A673 (cell line): ENCODE measurements around the gene IKZF3. TPM values are rescaled to one million over a fixed set of nuclear protein-coding genes. Genes with fewer than 3 reads are reported as not detected.
A peak's percentile ranks its signal among the peaks of the same experiment; 100 is the strongest.

Source experiments
- BruUV-seq: library from RNA; stranded (reverse); fragments of 400-500 nt; replicated peaks from 2 replicates; lab custom pipeline; 2021; lab: Mats Ljungman, UMichigan
- CTCF ChIA-PET: fragments of 300-600 bp; sonication (Branson Sonifier 250); formaldehyde crosslinking; loops from one replicate; lab custom pipeline; 2022; ENCODE audit warnings: antibody characterized with exemption; lab: Charles Lee
- POLR2A ChIA-PET: fragments of 300-600 bp; sonication (Branson Sonifier 250); formaldehyde crosslinking; loops from one replicate; lab custom pipeline; 2022; ENCODE audit warnings: antibody characterized with exemption; ENCODE audit not compliant: low non-redundant PET; lab: Charles Lee
- DNase-seq: peaks from one replicate; pipeline ENCODE4 v3.0.0-alpha.2; 2015; ENCODE audit warnings: low spot score
- H3K27ac ChIP-seq: fragments of 200-600 bp; sonication (generic); 2 replicates; pipeline ENCODE4 v1.5.1; 2016; ENCODE audit warnings: mixed run types, low read depth, mild to moderate bottlenecking, mixed read lengths, antibody characterized with exemption, low read length; ENCODE audit not compliant: poor library complexity, severe bottlenecking
- H3K27me3 ChIP-seq: fragments of 200-600 bp; sonication (generic); replicated peaks from 2 replicates; pipeline ENCODE4 v1.6.1; 2017; ENCODE audit warnings: mixed run types, low read depth, mild to moderate bottlenecking, mixed read lengths, antibody characterized with exemption, low read length; ENCODE audit not compliant: insufficient read depth, poor library complexity
- H3K36me3 ChIP-seq: fragments of 200-600 bp; sonication (generic); 2 replicates; pipeline ENCODE4 v1.6.1; 2016; ENCODE audit warnings: mixed run types, mild to moderate bottlenecking, mixed read lengths, antibody characterized with exemption, low read length; ENCODE audit not compliant: insufficient read depth, poor library complexity, severe bottlenecking
- H3K4me1 ChIP-seq: fragments of 200-600 bp; sonication (generic); 2 replicates; pipeline ENCODE4 v1.6.1; 2017; ENCODE audit warnings: mixed run types, mild to moderate bottlenecking, mixed read lengths, antibody characterized with exemption, low read length; ENCODE audit not compliant: insufficient read depth, poor library complexity, severe bottlenecking
- H3K4me3 ChIP-seq: fragments of 200-600 bp; sonication (generic); 2 replicates; pipeline ENCODE4 v1.5.1; 2016; ENCODE audit warnings: low read depth, mixed run types, mild to moderate bottlenecking, mixed read lengths, low read length; ENCODE audit not compliant: poor library complexity, severe bottlenecking
- H3K9me3 ChIP-seq: fragments of 200-600 bp; sonication (generic); 2 replicates; pipeline ENCODE4 v1.6.1; 2016; ENCODE audit warnings: mixed run types, low read depth, mild to moderate bottlenecking, mixed read lengths, antibody characterized with exemption, low read length; ENCODE audit not compliant: poor library complexity, severe bottlenecking
- EZH2 ChIP-seq: fragments of 200-600 bp; sonication (generic); IDR thresholded peaks from 2 replicates; pipeline ENCODE4 v1.6.1; 2017; ENCODE audit warnings: borderline replicate concordance, low read depth, mild to moderate bottlenecking, mixed read lengths, antibody characterized with exemption, low read length; ENCODE audit not compliant: poor library complexity, severe bottlenecking
- intact Hi-C: fragments of 100-400 bp; cut with micrococcal nuclease; formaldehyde crosslinking; loops from one replicate; pipeline ENCODE4 v1.10.0; 2022; ENCODE audit not compliant: unreplicated experiment
- total RNA-seq: library from RNA; stranded (reverse); gene quantifications from 2 replicates; pipeline ENCODE4 v1.2.3, GENCODE V29; 2021
- TF ChIP-seq, protein P1 (sequence below): fragments of 300-800, 200-600 bp; sonication (generic); conservative IDR thresholded peaks from 2 replicates; pipeline ENCODE4 v1.5.1; 2017; ENCODE audit warnings: low read depth, mild to moderate bottlenecking, antibody characterized with exemption, low read length, moderate library complexity, mixed read lengths

The IKZF3 gene
- total RNA-seq, 1 experiment from 2014 or later: not detected

DNA sequence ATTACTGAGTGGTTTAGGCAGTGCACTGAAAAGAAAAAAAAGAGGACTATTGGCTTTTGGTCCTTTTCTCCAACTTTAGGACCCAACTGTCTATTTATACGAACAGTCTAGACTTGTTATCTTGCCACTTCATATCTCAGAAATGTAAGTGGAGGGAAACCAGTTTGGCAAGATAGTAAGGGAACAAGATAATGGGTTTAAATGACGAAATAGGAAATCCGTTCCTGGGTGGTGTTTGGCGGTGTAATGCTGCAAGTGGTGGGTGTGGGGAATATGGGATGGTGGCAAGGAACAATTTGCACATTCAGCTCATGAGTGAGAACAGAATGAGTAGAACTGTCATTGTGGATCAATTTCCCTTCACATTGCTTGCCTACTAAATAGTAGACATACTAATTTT lies 81.6 kb downstream of the IKZF3 start:
- TF ChIP-seq EZH2: no peak
- TF ChIP-seq, protein P1, sequence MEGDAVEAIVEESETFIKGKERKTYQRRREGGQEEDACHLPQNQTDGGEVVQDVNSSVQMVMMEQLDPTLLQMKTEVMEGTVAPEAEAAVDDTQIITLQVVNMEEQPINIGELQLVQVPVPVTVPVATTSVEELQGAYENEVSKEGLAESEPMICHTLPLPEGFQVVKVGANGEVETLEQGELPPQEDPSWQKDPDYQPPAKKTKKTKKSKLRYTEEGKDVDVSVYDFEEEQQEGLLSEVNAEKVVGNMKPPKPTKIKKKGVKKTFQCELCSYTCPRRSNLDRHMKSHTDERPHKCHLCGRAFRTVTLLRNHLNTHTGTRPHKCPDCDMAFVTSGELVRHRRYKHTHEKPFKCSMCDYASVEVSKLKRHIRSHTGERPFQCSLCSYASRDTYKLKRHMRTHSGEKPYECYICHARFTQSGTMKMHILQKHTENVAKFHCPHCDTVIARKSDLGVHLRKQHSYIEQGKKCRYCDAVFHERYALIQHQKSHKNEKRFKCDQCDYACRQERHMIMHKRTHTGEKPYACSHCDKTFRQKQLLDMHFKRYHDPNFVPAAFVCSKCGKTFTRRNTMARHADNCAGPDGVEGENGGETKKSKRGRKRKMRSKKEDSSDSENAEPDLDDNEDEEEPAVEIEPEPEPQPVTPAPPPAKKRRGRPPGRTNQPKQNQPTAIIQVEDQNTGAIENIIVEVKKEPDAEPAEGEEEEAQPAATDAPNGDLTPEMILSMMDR: no peak
- Histone ChIP-seq H3K27ac (no peak overlapping the region), H3K36me3 (no peaks in the 10 kb centered on the region), H3K9me3 (no peaks in the 10 kb centered on the region), H3K4me1 (no peaks in the 10 kb centered on the region), H3K4me3 (no peak overlapping the region), H3K27me3 (no peaks in the 10 kb centered on the region)
- ChIA-PET POLR2A (no interaction called here), CTCF (interaction anchor here (0.5 kb wide), 1 partner anchor 179 kb away, joined by 6 read pairs; no protein-coding TSS in a partner anchor)
- intact Hi-C loops: no loop called here
- BruUV-seq: no TSS peak
- DNase-seq: peak; percentile 7

DNA sequence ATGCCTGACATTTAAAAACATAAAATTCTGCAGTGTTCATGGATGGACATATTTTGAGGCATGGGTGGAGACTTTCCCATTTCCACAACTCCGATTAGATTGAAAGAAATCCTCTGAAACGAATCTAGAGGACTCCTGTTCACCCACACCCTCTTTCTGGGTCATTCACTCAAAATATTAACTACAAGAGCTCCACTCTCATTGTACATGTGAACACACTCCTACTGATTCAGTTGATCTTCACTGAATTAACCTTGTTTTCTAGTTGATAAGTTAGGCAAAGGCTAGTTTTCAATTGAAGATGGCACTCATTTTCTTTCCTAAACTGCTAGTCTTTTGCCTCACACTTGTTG lies 82.3 kb downstream of the IKZF3 start:
- no TSS peak for BruUV-seq
- no peaks in the 10 kb centered on the region for H3K27me3 ChIP-seq
- H3K9me3 ChIP-seq: no peaks in the 10 kb centered on the region
- no peak overlapping the region for H3K4me3 ChIP-seq
- DNase-seq: no peak
- POLR2A ChIA-PET: no interaction called here
- CTCF ChIA-PET: no interaction called here
- TF ChIP-seq EZH2: no peak
- TF ChIP-seq, protein P1: no peak
- no peak overlapping the region for H3K27ac ChIP-seq
- H3K36me3 ChIP-seq: no peaks in the 10 kb centered on the region
- no peaks in the 10 kb centered on the region for H3K4me1 ChIP-seq
- intact Hi-C loops: no loop called here

DNA sequence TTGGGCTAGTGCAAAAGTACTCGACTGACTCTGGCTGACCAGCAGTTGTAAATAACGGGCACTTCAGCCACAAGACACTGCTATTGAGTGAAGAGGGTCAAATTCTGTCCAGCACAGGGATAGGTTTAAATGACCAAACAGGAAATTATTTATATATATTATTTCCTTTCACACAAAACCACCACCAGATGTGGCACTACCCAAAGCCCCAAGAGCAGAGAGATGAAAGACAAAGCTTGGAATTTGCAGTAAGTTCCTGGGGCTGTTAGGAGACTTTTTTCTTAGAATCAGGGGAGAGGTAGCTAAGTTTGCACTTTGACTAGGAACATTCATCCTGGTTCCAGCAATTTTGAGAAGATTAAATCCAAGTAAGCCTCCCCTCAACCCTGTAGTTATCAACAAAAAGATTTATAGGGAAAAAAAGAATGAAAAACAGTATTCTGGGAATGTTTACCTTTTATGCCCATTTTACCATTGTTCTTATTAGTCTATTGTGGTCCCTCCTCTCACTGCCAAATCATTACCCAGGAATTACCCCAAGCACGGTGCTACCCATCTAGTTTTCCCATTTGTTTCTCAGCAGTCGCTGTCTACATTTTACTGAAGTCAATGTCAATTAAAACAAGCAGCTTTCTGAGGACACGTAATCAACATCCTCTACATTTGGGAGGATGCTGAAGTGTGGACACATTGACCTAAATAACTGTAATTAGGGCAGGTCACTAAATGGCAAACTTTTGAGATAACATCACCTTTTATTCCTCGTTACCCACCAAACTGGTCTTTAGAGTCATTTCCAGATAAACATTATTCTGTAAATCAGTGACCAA lies 82.9 kb downstream of the IKZF3 start:
- Histone ChIP-seq H3K27ac (no peak overlapping the region), H3K9me3 (no peaks in the 10 kb centered on the region), H3K27me3 (no peaks in the 10 kb centered on the region), H3K36me3 (no peaks in the 10 kb centered on the region), H3K4me3 (no peak overlapping the region), H3K4me1 (no peaks in the 10 kb centered on the region)
- no peak for TF ChIP-seq EZH2
- TF ChIP-seq, protein P1: no peak
- BruUV-seq: no TSS peak
- intact Hi-C loops: no loop called here
- ChIA-PET POLR2A (no interaction called here), CTCF (no interaction called here)
- no peak for DNase-seq
